ENCODE results near the gene FUBP1.
"Not testable (repeated sequence)": the region's sequence is repeated elsewhere in the genome, so short reads cannot be mapped to it uniquely, and the experiment has no call there.

The FUBP1 gene, protein sequence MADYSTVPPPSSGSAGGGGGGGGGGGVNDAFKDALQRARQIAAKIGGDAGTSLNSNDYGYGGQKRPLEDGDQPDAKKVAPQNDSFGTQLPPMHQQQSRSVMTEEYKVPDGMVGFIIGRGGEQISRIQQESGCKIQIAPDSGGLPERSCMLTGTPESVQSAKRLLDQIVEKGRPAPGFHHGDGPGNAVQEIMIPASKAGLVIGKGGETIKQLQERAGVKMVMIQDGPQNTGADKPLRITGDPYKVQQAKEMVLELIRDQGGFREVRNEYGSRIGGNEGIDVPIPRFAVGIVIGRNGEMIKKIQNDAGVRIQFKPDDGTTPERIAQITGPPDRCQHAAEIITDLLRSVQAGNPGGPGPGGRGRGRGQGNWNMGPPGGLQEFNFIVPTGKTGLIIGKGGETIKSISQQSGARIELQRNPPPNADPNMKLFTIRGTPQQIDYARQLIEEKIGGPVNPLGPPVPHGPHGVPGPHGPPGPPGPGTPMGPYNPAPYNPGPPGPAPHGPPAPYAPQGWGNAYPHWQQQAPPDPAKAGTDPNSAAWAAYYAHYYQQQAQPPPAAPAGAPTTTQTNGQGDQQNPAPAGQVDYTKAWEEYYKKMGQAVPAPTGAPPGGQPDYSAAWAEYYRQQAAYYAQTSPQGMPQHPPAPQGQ

DNA sequence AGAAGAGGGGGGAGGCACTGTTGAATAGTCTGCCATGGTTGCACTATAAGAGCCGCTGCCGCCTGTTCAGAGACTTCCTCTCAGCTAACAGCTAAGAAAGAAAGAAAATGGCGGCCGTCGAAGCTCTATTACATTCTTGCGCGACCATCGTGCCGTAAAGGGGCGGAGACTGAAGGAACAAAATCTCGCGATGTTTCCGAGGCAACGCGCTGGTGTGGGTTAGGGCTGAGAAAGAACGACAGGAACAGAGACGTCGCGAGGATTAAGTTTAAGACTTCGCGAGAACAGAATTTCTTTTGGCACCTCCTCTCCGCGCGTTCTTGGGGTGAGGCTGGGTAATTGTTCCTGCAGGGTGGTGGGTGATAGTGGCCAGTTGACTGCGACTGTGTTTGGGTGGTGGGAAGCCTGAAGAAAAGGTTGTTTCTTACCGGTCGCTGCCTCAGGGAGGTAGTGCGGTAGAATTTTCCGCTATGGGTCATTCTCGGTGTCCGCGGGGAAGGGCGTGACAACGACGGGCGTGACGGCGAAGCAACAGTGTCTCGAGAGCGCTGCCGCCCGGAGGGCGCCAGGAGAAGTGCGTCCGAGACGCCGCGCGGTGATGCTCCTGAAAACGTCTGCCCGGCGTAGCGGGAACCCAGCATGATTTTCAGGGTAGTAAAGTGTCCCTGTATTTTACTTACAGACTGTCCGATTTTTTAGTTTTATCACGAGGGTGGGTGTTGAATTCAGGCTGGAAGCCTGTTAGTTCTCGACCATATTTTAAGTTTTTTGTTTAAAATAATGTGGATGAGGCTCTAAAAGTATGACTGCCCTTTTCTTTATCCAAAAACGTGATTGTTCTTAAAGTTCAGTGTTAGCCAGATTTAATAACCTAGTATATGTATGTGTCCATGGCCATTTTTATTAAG lies at the start of gene FUBP1:
TSS of gene FUBP1 (minus strand) at position 104 of the 908 bp plus-strand sequence. CDS start at position 36, 68 bp downstream.
- H3K4me3 ChIP-seq (ENCODE audit: low read depth in 1 of 2, low read length in 1 of 2): peak within 1 kb of the TSS; percentile 82
- H3K36me3 ChIP-seq: peaks cover 3% of the 10 kb centered on the region
- no peaks in the 10 kb centered on the region for H3K27me3 ChIP-seq
- peaks cover 43 to 46% of the 10 kb centered on the region in 2 experiments for H3K4me1 ChIP-seq (ENCODE audit: control insufficient read depth in 1 of 2, insufficient read depth in 1 of 2, low read depth in 1 of 2, low read length in 1 of 2)
- H3K9me3 ChIP-seq: no peaks in the 10 kb centered on the region
- TF ChIP-seq CTCF (IDR thresholded peaks at IDR 0.05): peak; percentile 88
- H3K27ac ChIP-seq: peak within 1 kb of the TSS; percentile 94

DNA sequence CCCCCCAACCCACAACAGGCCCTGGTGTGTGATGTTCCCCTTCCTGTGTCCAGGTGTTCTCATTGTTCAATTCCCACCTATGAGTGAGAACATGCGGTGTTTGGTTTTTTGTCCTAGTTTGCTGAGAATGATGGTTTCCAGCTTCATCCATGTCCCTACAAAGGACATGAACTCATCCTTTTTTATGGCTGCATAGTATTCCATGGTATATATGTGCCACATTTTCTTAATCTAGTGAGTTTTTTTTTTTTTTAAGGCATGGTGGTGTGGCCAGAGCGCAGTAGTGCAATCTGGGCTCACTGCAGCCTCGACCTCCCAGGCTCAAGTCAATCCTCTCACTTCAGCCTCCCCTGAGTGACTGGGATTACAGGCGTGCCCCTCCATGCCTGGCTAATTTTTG lies 42.3 kb upstream of the FUBP1 start:
- H3K36me3 ChIP-seq; H3K27me3 ChIP-seq; H3K4me3 ChIP-seq (ENCODE audit: low read depth in 1 of 2, low read length in 1 of 2); H3K9me3 ChIP-seq; H3K27ac ChIP-seq; H3K4me1 ChIP-seq (ENCODE audit: control insufficient read depth in 1 of 2, insufficient read depth in 1 of 2, low read depth in 1 of 2, low read length in 1 of 2): not testable (repeated sequence)

DNA sequence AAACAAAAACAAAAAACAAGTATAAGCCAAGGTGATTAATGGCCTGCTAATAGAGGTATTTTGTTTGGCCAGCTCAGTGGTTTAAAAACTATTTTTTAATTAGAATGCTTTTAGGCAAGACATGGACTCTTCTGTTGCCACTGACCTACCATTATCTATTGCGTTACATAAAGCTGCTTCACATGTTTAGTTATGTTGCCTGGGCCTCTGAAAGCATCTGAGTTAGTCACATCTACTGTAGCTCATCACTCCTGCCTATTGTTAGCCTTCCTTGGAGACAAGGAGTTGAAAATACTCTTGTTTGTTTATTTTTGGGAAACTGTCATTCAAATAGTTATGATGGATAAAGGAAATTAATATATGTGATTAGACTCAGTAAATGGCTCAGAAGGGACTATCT lies 40.2 kb upstream of the FUBP1 start:
- no peak overlapping the region for H3K27ac ChIP-seq

GRCh38 chr1:78015148-78015547 lies 36.3 kb upstream of the FUBP1 start:
- Histone ChIP-seq H3K27ac (no peak overlapping the region), H3K4me3 (ENCODE audit: low read depth in 1 of 2, low read length in 1 of 2) (no peak overlapping the region), H3K27me3 (no peaks in the 10 kb centered on the region), H3K9me3 (no peaks in the 10 kb centered on the region), H3K4me1 (ENCODE audit: control insufficient read depth in 1 of 2, insufficient read depth in 1 of 2, low read depth in 1 of 2, low read length in 1 of 2) (no peaks in the 10 kb centered on the region), H3K36me3 (peaks cover 2% of the 10 kb centered on the region)
- no peak for TF ChIP-seq CTCF (IDR thresholded peaks at IDR 0.05)

More for the DNA sequence above, 40.2 kb upstream of the FUBP1 start:
- Histone ChIP-seq H3K4me3 (ENCODE audit: low read depth in 1 of 2, low read length in 1 of 2) (no peak overlapping the region), H3K27me3 (no peaks in the 10 kb centered on the region), H3K9me3 (no peaks in the 10 kb centered on the region), H3K4me1 (ENCODE audit: control insufficient read depth in 1 of 2, insufficient read depth in 1 of 2, low read depth in 1 of 2, low read length in 1 of 2) (no peaks in the 10 kb centered on the region), H3K36me3 (peaks cover 2% of the 10 kb centered on the region)
- TF ChIP-seq CTCF (IDR thresholded peaks at IDR 0.05): no peak

DNA sequence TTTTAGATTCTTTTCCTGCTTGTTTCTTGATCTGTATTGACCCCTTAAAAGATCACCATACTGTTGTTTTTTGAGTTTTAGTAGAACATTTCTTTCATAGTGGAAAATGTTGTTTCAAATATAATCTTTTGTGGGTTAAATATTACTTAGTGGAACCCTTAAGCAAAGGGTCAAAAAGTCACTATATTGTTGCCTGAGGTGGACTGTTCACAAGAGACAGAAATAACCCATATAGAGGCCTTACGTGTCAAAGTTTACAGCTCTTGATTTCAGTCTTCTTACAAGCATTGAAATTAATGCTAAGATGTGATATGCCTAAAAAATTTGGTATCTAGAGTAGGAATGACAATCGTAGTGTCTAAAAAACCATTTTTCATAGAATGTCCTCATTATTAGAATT lies 32.2 kb upstream of the FUBP1 start:
- Histone ChIP-seq H3K4me3 (ENCODE audit: low read depth in 1 of 2, low read length in 1 of 2) (no peak overlapping the region), H3K27ac (no peak overlapping the region), H3K36me3 (peaks cover 1% of the 10 kb centered on the region), H3K4me1 (ENCODE audit: control insufficient read depth in 1 of 2, insufficient read depth in 1 of 2, low read depth in 1 of 2, low read length in 1 of 2) (peaks cover under 1 to 1% of the 10 kb centered on the region in 2 experiments), H3K9me3 (no peaks in the 10 kb centered on the region), H3K27me3 (no peaks in the 10 kb centered on the region)
- no peak for TF ChIP-seq CTCF (IDR thresholded peaks at IDR 0.05)
